K562 (cell line): ENCODE data around the gene TMEM11. TPM values are rescaled to one million over a fixed set of nuclear protein-coding genes. Genes with fewer than 3 reads are reported as not detected.

Experiments
- ATAC-seq: fragments of 200-7000 bp; cut with Tn5 transposase; 3 replicates; pipeline ENCODE4 v1.9.1; 2020; ENCODE audit warnings: moderate library complexity
- BruUV-seq: library from RNA; stranded (reverse); fragments of 400-500 nt; replicated peaks from 2 replicates; lab custom pipeline; 2021; lab: Mats Ljungman, UMichigan
- CTCF ChIA-PET: fragments of 300-600 bp; formaldehyde crosslinking; extraction: SDS; loops from one replicate; lab custom pipeline; 2021; ENCODE audit warnings: low intra/inter-chr PET ratio; lab: Yijun Ruan, JAX
- POLR2A ChIA-PET: fragments of 300-600, 350-650 bp; sonication (Branson Sonifier 250); formaldehyde crosslinking; extraction: SDS; loops from one replicate; lab custom pipeline; 2021; ENCODE audit warnings: antibody characterized with exemption, inconsistent platforms; lab: Yijun Ruan, JAX
- DNase-seq, 4 experiments: peaks; one replicate each; pipeline versions ENCODE4 v3.0.0 to v3.0.0-alpha.2; 2011 to 2018; ENCODE audit warnings: low spot score in 3 of 4, mixed read lengths in 3 of 4; ENCODE audit errors: extremely low read depth in 1 of 4
- FAIRE-seq: peaks from 2 replicates; lab custom pipeline; 2011; peaks lifted over from hg19 to GRCh38; lab: Jason Lieb, UNC
- H2AFZ ChIP-seq: 2 replicates; pipeline ENCODE4 v1.6.0; 2011; ENCODE audit warnings: low read depth, low read length, control low read depth, inconsistent platforms
- H3K27ac ChIP-seq: fragments of 200-600 bp; 3 replicates; pipeline ENCODE4 v1.8.0; 2011; ENCODE audit warnings: low read depth, mild to moderate bottlenecking, control low read depth, inconsistent platforms, low read length, moderate library complexity, mixed read lengths; ENCODE audit errors: extremely low read depth
- H3K27me3 ChIP-seq, 2 experiments: fragments of 300-600 bp in 1 of 2; 2 replicates in 1 of 2; 3 replicates in 1 of 2; pipeline versions ENCODE4 v1.6.0 to v1.8.0; 2011; ENCODE audit warnings: inconsistent platforms in 2 of 2, low read length in 2 of 2, mild to moderate bottlenecking in 1 of 2, mixed read lengths in 1 of 2, moderate library complexity in 1 of 2; ENCODE audit not compliant: control insufficient read depth in 2 of 2, insufficient read depth in 2 of 2
- H3K36me3 ChIP-seq: fragments of 300-600 bp; 3 replicates; pipeline ENCODE4 v1.8.0; 2011; ENCODE audit warnings: mild to moderate bottlenecking, low read length, inconsistent platforms; ENCODE audit not compliant: control insufficient read depth, insufficient read depth
- H3K4me1 ChIP-seq, 2 experiments: fragments of 200-600 bp in 1 of 2; replicated peaks in 1 of 2; 2 replicates in 1 of 2; 3 replicates in 1 of 2; pipeline versions ENCODE4 v1.5.1 to v1.8.0; 2011; ENCODE audit warnings: inconsistent platforms in 2 of 2, low read length in 2 of 2, mild to moderate bottlenecking in 1 of 2, mixed read lengths in 1 of 2, moderate library complexity in 1 of 2; ENCODE audit not compliant: control insufficient read depth in 2 of 2, insufficient read depth in 2 of 2
- H3K4me2 ChIP-seq: 2 replicates; pipeline ENCODE4 v1.6.1; 2011; ENCODE audit warnings: low read length, control low read depth, inconsistent platforms, mixed read lengths; ENCODE audit not compliant: insufficient read depth
- H3K4me3 ChIP-seq: fragments of 200-600 bp; sonication (generic), shearing (Covaris generic); 2 replicates; pipeline ENCODE4 v1.5.1; 2016; ENCODE audit warnings: control low read depth, inconsistent platforms
- H3K79me2 ChIP-seq: fragments of 200-600 bp; 3 replicates; pipeline ENCODE4 v1.8.0; 2011; ENCODE audit warnings: low read length, inconsistent platforms; ENCODE audit not compliant: control insufficient read depth, insufficient read depth
- H3K9ac ChIP-seq, 2 experiments: 2 replicates each; pipeline versions ENCODE4 v1.6.0 to v1.6.1; 2011; ENCODE audit warnings: low read depth in 2 of 2, low read length in 2 of 2, control low read depth in 1 of 2, inconsistent platforms in 1 of 2, mild to moderate bottlenecking in 1 of 2, mixed read lengths in 1 of 2; ENCODE audit not compliant: insufficient read depth in 1 of 2
- H3K9me1 ChIP-seq: one replicate; pipeline ENCODE4 v1.6.0; 2011; ENCODE audit warnings: inconsistent platforms, mild to moderate bottlenecking, low read length, moderate library complexity; ENCODE audit not compliant: control insufficient read depth, insufficient read depth
- H3K9me3 ChIP-seq: replicated peaks from 2 replicates; pipeline ENCODE4 v1.5.1; 2011; ENCODE audit warnings: low read depth, low read length, inconsistent platforms; ENCODE audit not compliant: control insufficient read depth, insufficient read depth
- H4K20me1 ChIP-seq: replicated peaks from 2 replicates; pipeline ENCODE4 v1.6.1; 2011; ENCODE audit warnings: low read length, inconsistent platforms, mixed read lengths; ENCODE audit not compliant: control insufficient read depth, insufficient read depth
- CHD4 ChIP-seq: fragments of 200-600 bp; sonication (generic); IDR thresholded peaks from 3 replicates; pipeline ENCODE4 v1.6.1; 2012; ENCODE audit warnings: low read depth, mild to moderate bottlenecking, mixed read lengths, low read length, inconsistent platforms; ENCODE audit not compliant: insufficient read depth, insufficient replicate concordance, poor library complexity, severe bottlenecking
- DEAF1 ChIP-seq: fragments of 450-650 bp; formaldehyde crosslinking; IDR thresholded peaks from 2 replicates; pipeline ENCODE4 v1.4.0; 2020; ENCODE audit warnings: mild to moderate bottlenecking, moderate library complexity
- HBP1 ChIP-seq: fragments of 450-650 bp; formaldehyde crosslinking; IDR thresholded peaks from 2 replicates; pipeline ENCODE4 v1.4.0; 2022; ENCODE audit warnings: missing genetic modification characterization
- IRF2 ChIP-seq: sonication (generic); formaldehyde crosslinking; IDR thresholded peaks from 2 replicates; pipeline ENCODE4 v1.8.1; 2022; ENCODE audit warnings: mild to moderate bottlenecking, missing genetic modification reagents
- JUN ChIP-seq, 2 experiments: sonication (generic) in 1 of 2; formaldehyde crosslinking in 1 of 2; IDR thresholded peaks; 2 replicates each; pipeline versions ENCODE4 v1.6.1 to v1.8.0; 2012 to 2022; ENCODE audit warnings: borderline replicate concordance in 2 of 2, mild to moderate bottlenecking in 2 of 2, improper control_type of control experiment in 1 of 2, low read depth in 1 of 2, low read length in 1 of 2, missing genetic modification reagents in 1 of 2
- MXD1 ChIP-seq: fragments of 250-450 bp; sonication (Bioruptor Pico); IDR thresholded peaks from 2 replicates; pipeline ENCODE4 v1.8.0; 2021; ENCODE audit warnings: borderline replicate concordance, mild to moderate bottlenecking, moderate library complexity; ENCODE audit not compliant: poor library complexity, severe bottlenecking
- NUFIP1 ChIP-seq: fragments of 450-650 bp; IDR thresholded peaks from 2 replicates; pipeline ENCODE4 v1.6.1; 2018; ENCODE audit not compliant: partially characterized antibody
- POLR2AphosphoS5 ChIP-seq: IDR thresholded peaks from 2 replicates; pipeline ENCODE4 v1.6.1; 2011; ENCODE audit warnings: mild to moderate bottlenecking, low read depth, low read length, moderate library complexity; ENCODE audit not compliant: control insufficient read depth, insufficient read depth
- PTTG1 ChIP-seq: fragments of 450-650 bp; IDR thresholded peaks from 2 replicates; pipeline ENCODE4 v1.6.1; 2016; ENCODE audit warnings: low read depth, mild to moderate bottlenecking, missing genetic modification characterization, missing compliant biosample characterization
- RHOXF2B ChIP-seq: fragments of 250-450 bp; sonication (Bioruptor Pico); conservative IDR thresholded peaks from 2 replicates; pipeline ENCODE4 v1.5.1; 2021
- ZBTB34 ChIP-seq: fragments of 250-450 bp; sonication (Bioruptor Pico); IDR thresholded peaks from 2 replicates; pipeline ENCODE4 v1.8.0; 2021; ENCODE audit warnings: mild to moderate bottlenecking, moderate library complexity
- ZNF316 ChIP-seq: fragments of 450-650 bp; IDR thresholded peaks from 2 replicates; pipeline ENCODE4 v1.6.1; 2016
- ZSCAN32 ChIP-seq: fragments of 450-650 bp; formaldehyde crosslinking; IDR thresholded peaks from 2 replicates; pipeline ENCODE4 v1.4.0; 2020; ENCODE audit warnings: mild to moderate bottlenecking, moderate library complexity
- WGBS: fragments of 100-300 bp; shearing (Covaris generic); methylation state at CpG from one replicate; pipeline ENCODE4 v1.1.6; 2016; ENCODE audit warnings: low coverage, mixed read lengths; ENCODE audit not compliant: insufficient coverage; ENCODE audit errors: missing lambda C conversion rate; 5-methylcytosine and 5-hydroxymethylcytosine counted together
- in situ Hi-C: fragments of 300-500 bp; cut with MboI; formaldehyde crosslinking; loops from 4 replicates; pipeline ENCODE4 v1.15.0; 2018; ENCODE audit warnings: inconsistent platforms, mixed read lengths
- intact Hi-C: fragments of 100-400 bp; cut with micrococcal nuclease; formaldehyde crosslinking; loops from 2 replicates; pipeline ENCODE4 v1.14.2; 2022
- polyA plus RNA-seq, 8 experiments: library from polyadenylated mRNA; depleted of rRNA in 4 of 8; stranded (reverse) in 5 of 8; unstranded in 3 of 8; fragments of >200 nt; fragmentation: Nextera tagmentation in 2 of 8; fragmentation: Illumina TruSeq in 1 of 8; extraction: Ambion mirVana in 2 of 8; extraction: Trizol in 1 of 8; gene quantifications; 2 replicates each; pipeline versions ENCODE4 v1.2.1 to v1.2.3, GENCODE V29; 2011 to 2014; ENCODE audit warnings: inconsistent platforms in 1 of 8, missing spikeins in 1 of 8
- total RNA-seq, 7 experiments: library from RNA; depleted of rRNA in 6 of 7; stranded (reverse); fragments of >200 nt in 6 of 7; fragmentation: Illumina TruSeq in 2 of 7; extraction: Trizol in 2 of 7; gene quantifications; 2 replicates each; pipeline versions ENCODE4 v1.2.1 to v1.2.3, GENCODE V29; 2011 to 2021; ENCODE audit warnings: low replicate concordance in 1 of 7

Gene TMEM11
- total and polyA plus RNA-seq, 9 of the 15 experiments (the other 6 are each of a cell fraction or from before 2014, with no cell fraction given), result 12.0 to 40.7 (median 30.0) TPM

- ATAC-seq, result no peak
- Histone ChIP-seq H3K4me3 (no peak overlapping the region), H4K20me1 (peaks cover 52% of the 10 kb centered on the region), H3K27me3 (no peaks in the 10 kb centered on the region), H3K79me2 (peaks cover 70% of the 10 kb centered on the region), H3K4me2 (no peak overlapping the region), H2AFZ (no peak overlapping the region), H3K9ac (peak overlapping the region in 1 of 2 experiments; percentile 32; a peak in 1 of 4 replicates), H3K36me3 (peaks cover 22% of the 10 kb centered on the region; the same call in 2 of the 3 replicates), H3K4me1 (peaks cover 0 to 32% of the 10 kb centered on the region in 2 experiments; a peak in 4 of 5 replicates), H3K9me1 (peaks cover 9% of the 10 kb centered on the region), H3K9me3 (no peaks in the 10 kb centered on the region), H3K27ac (no peak overlapping the region)
- DNase-seq, result no peak
- in situ Hi-C loops, result no loop called here
- ChIA-PET POLR2A (interaction anchor here (1.0 to 3.1 kb wide), 2 partner anchors 11 to 14 kb away, joined by 3 to 22 read pairs; partner anchors contain the start of gene TMEM11), CTCF (no interaction called here)
- BruUV-seq, result no TSS peak
- WGBS, result 85% methylated on average over 10 of the region's 15 CpGs
- intact Hi-C loops, result no loop called here
- no peak for FAIRE-seq
- TF ChIP-seq DEAF1 (CRISPR knock-in tag) (no peak), PTTG1 (tag) (no peak), JUN (IDR thresholded peaks at IDR 0.05; ENCODE audit: borderline replicate concordance, low read depth, low read length) (no peak), JUN (CRISPR knock-in tag; IDR thresholded peaks at IDR 0.05; ENCODE audit: borderline replicate concordance) (no peak), IRF2 (CRISPR knock-in tag) (no peak), RHOXF2B (no peak), CHD4 (no peak), ZSCAN32 (CRISPR knock-in tag) (no peak), NUFIP1 (no peak), POLR2AphosphoS5 (no peak), ZBTB34 (no peak), HBP1 (CRISPR knock-in tag) (no peak), MXD1 (no peak), ZNF316 (no peak)
Observed at GRCh38 chr17:21200590-21201297, 13.2 kb downstream of the TMEM11 start.
